Ishikawa (cell line): ENCODE results near the gene IL17RA.

ENCODE experiments used
- CEBPB ChIP-seq: IDR thresholded peaks from 2 replicates; pipeline ENCODE4 v1.6.1; 2012
- CREB1 ChIP-seq: IDR thresholded peaks from 2 replicates; pipeline ENCODE4 v1.6.1; 2012; ENCODE audit warnings: low read depth
- EGR1 ChIP-seq: IDR thresholded peaks from 2 replicates; pipeline ENCODE4 v1.6.1; 2012
- EP300 ChIP-seq: IDR thresholded peaks from 2 replicates; pipeline ENCODE4 v1.6.1; 2012; ENCODE audit warnings: borderline replicate concordance
- FOXM1 ChIP-seq: IDR thresholded peaks from 2 replicates; pipeline ENCODE4 v1.6.1; 2012; ENCODE audit warnings: low read depth, borderline replicate concordance
- NFIC ChIP-seq: IDR thresholded peaks from 2 replicates; pipeline ENCODE4 v1.6.1; 2012
- RAD21 ChIP-seq: IDR thresholded peaks from 2 replicates; pipeline ENCODE4 v1.6.1; 2012; ENCODE audit warnings: low read depth
- TAF1 ChIP-seq: IDR thresholded peaks from 2 replicates; pipeline ENCODE4 v1.6.1; 2012; ENCODE audit warnings: low read depth, mild to moderate bottlenecking
- TCF12 ChIP-seq: IDR thresholded peaks from 2 replicates; pipeline ENCODE4 v1.6.1; 2012; ENCODE audit warnings: low read depth
- TEAD4 ChIP-seq: IDR thresholded peaks from 2 replicates; pipeline ENCODE4 v1.6.1; 2012
- YY1 ChIP-seq: IDR thresholded peaks from 2 replicates; pipeline ENCODE4 v1.6.1; 2012; ENCODE audit warnings: low read depth
- ZBTB7A ChIP-seq: IDR thresholded peaks from 2 replicates; pipeline ENCODE4 v1.6.1; 2012; ENCODE audit warnings: low read depth
- TF ChIP-seq, protein P1 (sequence below): IDR thresholded peaks from 2 replicates; pipeline ENCODE4 v1.6.1; 2012
- TF ChIP-seq, protein P2 (sequence below): IDR thresholded peaks from 2 replicates; pipeline ENCODE4 v1.6.1; 2012
- TF ChIP-seq, protein P3 (sequence below): IDR thresholded peaks from 2 replicates; pipeline ENCODE4 v1.6.1; 2012; ENCODE audit warnings: low read depth, mild to moderate bottlenecking

The IL17RA gene

DNA sequence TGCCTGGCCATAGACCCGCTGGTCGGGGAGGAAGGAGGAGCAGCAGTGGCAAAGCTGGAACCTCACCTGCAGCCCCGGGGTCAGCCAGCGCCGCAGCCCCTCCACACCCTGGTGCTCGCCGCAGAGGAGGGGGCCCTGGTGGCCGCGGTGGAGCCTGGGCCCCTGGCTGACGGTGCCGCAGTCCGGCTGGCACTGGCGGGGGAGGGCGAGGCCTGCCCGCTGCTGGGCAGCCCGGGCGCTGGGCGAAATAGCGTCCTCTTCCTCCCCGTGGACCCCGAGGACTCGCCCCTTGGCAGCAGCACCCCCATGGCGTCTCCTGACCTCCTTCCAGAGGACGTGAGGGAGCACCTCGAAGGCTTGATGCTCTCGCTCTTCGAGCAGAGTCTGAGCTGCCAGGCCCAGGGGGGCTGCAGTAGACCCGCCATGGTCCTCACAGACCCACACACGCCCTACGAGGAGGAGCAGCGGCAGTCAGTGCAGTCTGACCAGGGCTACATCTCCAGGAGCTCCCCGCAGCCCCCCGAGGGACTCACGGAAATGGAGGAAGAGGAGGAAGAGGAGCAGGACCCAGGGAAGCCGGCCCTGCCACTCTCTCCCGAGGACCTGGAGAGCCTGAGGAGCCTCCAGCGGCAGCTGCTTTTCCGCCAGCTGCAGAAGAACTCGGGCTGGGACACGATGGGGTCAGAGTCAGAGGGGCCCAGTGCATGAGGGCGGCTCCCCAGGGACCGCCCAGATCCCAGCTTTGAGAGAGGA, 24.5 kb downstream of the IL17RA start:
- no peak for TF ChIP-seq FOXM1
- no peak for TF ChIP-seq EP300
- TF ChIP-seq, protein P1, sequence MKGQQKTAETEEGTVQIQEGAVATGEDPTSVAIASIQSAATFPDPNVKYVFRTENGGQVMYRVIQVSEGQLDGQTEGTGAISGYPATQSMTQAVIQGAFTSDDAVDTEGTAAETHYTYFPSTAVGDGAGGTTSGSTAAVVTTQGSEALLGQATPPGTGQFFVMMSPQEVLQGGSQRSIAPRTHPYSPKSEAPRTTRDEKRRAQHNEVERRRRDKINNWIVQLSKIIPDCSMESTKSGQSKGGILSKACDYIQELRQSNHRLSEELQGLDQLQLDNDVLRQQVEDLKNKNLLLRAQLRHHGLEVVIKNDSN: no peak
- TF ChIP-seq CREB1: no peak
- TF ChIP-seq ZBTB7A: no peak
- no peak for TF ChIP-seq YY1
- TF ChIP-seq, protein P2, sequence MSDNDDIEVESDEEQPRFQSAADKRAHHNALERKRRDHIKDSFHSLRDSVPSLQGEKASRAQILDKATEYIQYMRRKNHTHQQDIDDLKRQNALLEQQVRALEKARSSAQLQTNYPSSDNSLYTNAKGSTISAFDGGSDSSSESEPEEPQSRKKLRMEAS: no peak
- TF ChIP-seq, protein P3, sequence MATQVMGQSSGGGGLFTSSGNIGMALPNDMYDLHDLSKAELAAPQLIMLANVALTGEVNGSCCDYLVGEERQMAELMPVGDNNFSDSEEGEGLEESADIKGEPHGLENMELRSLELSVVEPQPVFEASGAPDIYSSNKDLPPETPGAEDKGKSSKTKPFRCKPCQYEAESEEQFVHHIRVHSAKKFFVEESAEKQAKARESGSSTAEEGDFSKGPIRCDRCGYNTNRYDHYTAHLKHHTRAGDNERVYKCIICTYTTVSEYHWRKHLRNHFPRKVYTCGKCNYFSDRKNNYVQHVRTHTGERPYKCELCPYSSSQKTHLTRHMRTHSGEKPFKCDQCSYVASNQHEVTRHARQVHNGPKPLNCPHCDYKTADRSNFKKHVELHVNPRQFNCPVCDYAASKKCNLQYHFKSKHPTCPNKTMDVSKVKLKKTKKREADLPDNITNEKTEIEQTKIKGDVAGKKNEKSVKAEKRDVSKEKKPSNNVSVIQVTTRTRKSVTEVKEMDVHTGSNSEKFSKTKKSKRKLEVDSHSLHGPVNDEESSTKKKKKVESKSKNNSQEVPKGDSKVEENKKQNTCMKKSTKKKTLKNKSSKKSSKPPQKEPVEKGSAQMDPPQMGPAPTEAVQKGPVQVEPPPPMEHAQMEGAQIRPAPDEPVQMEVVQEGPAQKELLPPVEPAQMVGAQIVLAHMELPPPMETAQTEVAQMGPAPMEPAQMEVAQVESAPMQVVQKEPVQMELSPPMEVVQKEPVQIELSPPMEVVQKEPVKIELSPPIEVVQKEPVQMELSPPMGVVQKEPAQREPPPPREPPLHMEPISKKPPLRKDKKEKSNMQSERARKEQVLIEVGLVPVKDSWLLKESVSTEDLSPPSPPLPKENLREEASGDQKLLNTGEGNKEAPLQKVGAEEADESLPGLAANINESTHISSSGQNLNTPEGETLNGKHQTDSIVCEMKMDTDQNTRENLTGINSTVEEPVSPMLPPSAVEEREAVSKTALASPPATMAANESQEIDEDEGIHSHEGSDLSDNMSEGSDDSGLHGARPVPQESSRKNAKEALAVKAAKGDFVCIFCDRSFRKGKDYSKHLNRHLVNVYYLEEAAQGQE: no peak
- TF ChIP-seq CEBPB: no peak
- TF ChIP-seq TCF12: no peak
- no peak for TF ChIP-seq NFIC
- no peak for TF ChIP-seq TAF1
- TF ChIP-seq RAD21: no peak
- no peak for TF ChIP-seq EGR1
- TF ChIP-seq TEAD4: no peak

DNA sequence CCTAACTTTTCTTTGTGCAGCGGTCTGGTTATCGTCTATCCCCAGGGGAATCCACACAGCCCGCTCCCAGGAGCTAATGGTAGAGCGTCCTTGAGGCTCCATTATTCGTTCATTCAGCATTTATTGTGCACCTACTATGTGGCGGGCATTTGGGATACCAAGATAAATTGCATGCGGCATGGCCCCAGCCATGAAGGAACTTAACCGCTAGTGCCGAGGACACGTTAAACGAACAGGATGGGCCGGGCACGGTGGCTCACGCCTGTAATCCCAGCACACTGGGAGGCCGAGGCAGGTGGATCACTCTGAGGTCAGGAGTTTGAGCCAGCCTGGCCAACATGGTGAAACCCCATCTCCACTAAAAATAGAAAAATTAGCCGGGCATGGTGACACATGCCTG, 25.2 kb downstream of the IL17RA start:
- no peak for TF ChIP-seq TAF1
- no peak for TF ChIP-seq FOXM1
- TF ChIP-seq, protein P3: no peak
- TF ChIP-seq CREB1: no peak
- TF ChIP-seq CEBPB: no peak
- no peak for TF ChIP-seq EGR1
- TF ChIP-seq EP300: no peak
- TF ChIP-seq YY1: no peak
- no peak for TF ChIP-seq NFIC
- no peak for TF ChIP-seq ZBTB7A

DNA sequence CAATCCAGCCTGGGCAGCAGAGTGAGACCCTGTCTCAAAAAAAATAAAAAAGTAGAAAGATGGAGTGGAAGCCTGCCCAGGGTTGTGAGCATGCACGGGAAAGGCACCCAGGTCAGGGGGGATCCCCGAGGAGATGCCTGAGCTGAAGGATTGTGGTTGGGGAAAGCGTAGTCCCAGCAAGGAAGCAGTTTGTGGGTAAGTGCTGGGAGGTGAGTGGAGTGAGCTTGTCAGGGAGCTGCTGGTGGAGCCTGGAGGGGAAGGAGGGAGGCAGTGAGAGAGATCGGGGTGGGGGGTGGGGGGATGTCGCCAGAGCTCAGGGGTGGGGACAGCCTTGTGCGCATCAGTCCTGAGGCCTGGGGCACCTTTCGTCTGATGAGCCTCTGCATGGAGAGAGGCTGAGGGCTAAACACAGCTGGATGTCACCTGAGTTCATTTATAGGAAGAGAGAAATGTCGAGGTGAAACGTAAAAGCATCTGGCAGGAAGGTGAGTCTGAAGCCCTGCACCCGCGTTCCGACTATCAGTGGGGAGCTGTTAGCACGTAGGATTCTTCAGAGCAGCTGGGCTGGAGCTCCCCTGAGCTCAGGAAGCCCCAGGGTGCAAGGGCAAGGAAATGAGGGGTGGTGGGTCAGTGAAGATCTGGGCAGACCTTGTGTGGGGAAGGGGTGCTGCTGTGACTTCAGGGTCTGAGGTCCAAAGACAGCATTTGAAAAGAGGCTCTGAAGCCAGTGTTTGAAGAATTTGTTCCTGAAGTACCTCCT, 26.2 kb downstream of the IL17RA start:
- no peak for TF ChIP-seq CEBPB
- TF ChIP-seq CREB1: no peak
- no peak for TF ChIP-seq TAF1
- TF ChIP-seq, protein P3: no peak
- TF ChIP-seq ZBTB7A: no peak
- TF ChIP-seq, protein P2: no peak
- TF ChIP-seq, protein P1: no peak
- TF ChIP-seq FOXM1: no peak
- no peak for TF ChIP-seq YY1
- TF ChIP-seq TCF12: no peak
- TF ChIP-seq EP300: no peak
- no peak for TF ChIP-seq EGR1

DNA sequence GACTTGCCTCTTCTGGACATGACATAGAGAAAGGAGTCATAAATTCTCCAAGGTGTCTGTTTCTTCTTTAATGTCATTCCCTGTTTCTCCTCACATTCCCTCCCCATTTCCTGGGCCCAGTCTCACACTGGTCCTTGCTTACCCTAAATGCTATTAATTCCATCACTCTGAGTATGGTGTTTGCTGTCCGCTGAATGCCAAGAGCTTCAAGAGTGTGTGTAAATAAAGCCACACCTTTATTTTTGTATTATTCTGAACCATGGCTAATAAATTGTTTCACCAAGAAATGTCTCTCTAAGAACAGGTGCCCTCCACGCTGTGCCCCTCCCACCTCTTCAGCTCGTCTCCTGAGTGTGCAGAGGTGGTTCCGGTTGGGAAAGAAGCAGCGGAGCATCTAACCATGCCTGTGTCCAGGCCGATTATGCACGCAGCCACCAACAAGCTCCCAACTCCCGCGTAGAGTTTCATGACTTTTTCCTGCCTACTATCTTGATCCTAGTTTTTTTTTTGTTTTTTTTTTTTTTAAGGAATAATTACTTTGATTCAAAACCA, 27.8 kb downstream of the IL17RA start:
- no peak for TF ChIP-seq CEBPB
- TF ChIP-seq EGR1: no peak
- TF ChIP-seq TCF12: no peak
- TF ChIP-seq EP300: no peak
- no peak for TF ChIP-seq TEAD4
- no peak for TF ChIP-seq FOXM1
- TF ChIP-seq, protein P1: no peak
- TF ChIP-seq CREB1: no peak
- no peak for TF ChIP-seq NFIC
- TF ChIP-seq YY1: no peak
- no peak for TF ChIP-seq TAF1
- TF ChIP-seq, protein P2: no peak
- no peak for TF ChIP-seq ZBTB7A
- TF ChIP-seq, protein P3: no peak
- no peak for TF ChIP-seq RAD21
